DOHH2 (cell line): ENCODE data around the gene AIF1L.

ENCODE experiments used
- H3F3A ChIP-seq: fragments of 200-600 bp; sonication (generic), shearing (Covaris generic); 2 replicates; pipeline ENCODE4 v1.6.0; 2016; ENCODE audit warnings: antibody characterized with exemption, mild to moderate bottlenecking; ENCODE audit not compliant: control insufficient read depth, insufficient read depth
- H3K27ac ChIP-seq: fragments of 200-600 bp; sonication (generic); 2 replicates; pipeline ENCODE4 v1.5.1; 2014; ENCODE audit warnings: low read depth, mild to moderate bottlenecking, low read length, moderate library complexity
- H3K27me3 ChIP-seq: fragments of 200-600 bp; sonication (generic); 2 replicates; pipeline ENCODE4 v1.6.1; 2014; ENCODE audit warnings: mild to moderate bottlenecking, low read length, mixed read lengths; ENCODE audit not compliant: control insufficient read depth
- H3K36me3 ChIP-seq: fragments of 200-600 bp; sonication (generic); 2 replicates; pipeline ENCODE4 v1.6.1; 2014; ENCODE audit warnings: mild to moderate bottlenecking, low read length, moderate library complexity, mixed read lengths; ENCODE audit not compliant: control insufficient read depth
- H3K4me1 ChIP-seq: fragments of 200-600 bp; sonication (generic); 2 replicates; pipeline ENCODE4 v1.6.1; 2014; ENCODE audit warnings: mild to moderate bottlenecking, low read length, mixed read lengths; ENCODE audit not compliant: control insufficient read depth
- H3K4me2 ChIP-seq: fragments of 200-600 bp; sonication (generic); 2 replicates; pipeline ENCODE4 v1.6.0; 2014; ENCODE audit warnings: mild to moderate bottlenecking, low read length, moderate library complexity
- H3K4me3 ChIP-seq: fragments of 200-600 bp; sonication (generic); 2 replicates; pipeline ENCODE4 v1.5.1; 2014; ENCODE audit warnings: mild to moderate bottlenecking, low read length, mixed read lengths
- H3K79me2 ChIP-seq: fragments of 200-600 bp; sonication (generic); 2 replicates; pipeline ENCODE4 v1.6.1; 2014; ENCODE audit warnings: mild to moderate bottlenecking, low read length, mixed read lengths; ENCODE audit not compliant: control insufficient read depth
- H3K9me2 ChIP-seq: fragments of 200-600 bp; sonication (generic); replicated peaks from 2 replicates; pipeline ENCODE4 v1.6.1; 2014; ENCODE audit warnings: mild to moderate bottlenecking, low read length, mixed read lengths; ENCODE audit not compliant: control insufficient read depth
- H3K9me3 ChIP-seq: fragments of 200-600 bp; sonication (generic); 2 replicates; pipeline ENCODE4 v1.6.1; 2014; ENCODE audit warnings: antibody characterized with exemption, low read length, mixed read lengths; ENCODE audit not compliant: control insufficient read depth, insufficient read depth
- H4K20me1 ChIP-seq: fragments of 200-600 bp; sonication (generic); 2 replicates; pipeline ENCODE4 v1.6.0; 2014; ENCODE audit warnings: low read depth, mild to moderate bottlenecking, antibody characterized with exemption, low read length, moderate library complexity; ENCODE audit not compliant: control insufficient read depth, insufficient read depth
- EZH2phosphoT487 ChIP-seq: fragments of 200-600 bp; sonication (generic); IDR thresholded peaks from 2 replicates; pipeline ENCODE4 v1.6.1; 2017; ENCODE audit warnings: borderline replicate concordance, mild to moderate bottlenecking, antibody characterized with exemption, low read length, moderate library complexity, mixed read lengths
- TF ChIP-seq, protein P1 (sequence below): fragments of 200-600 bp; sonication (generic); IDR thresholded peaks from one replicate; pipeline ENCODE4 v1.5.1; 2014; ENCODE audit warnings: antibody characterized with exemption, mild to moderate bottlenecking, low read depth, low read length; ENCODE audit not compliant: poor library complexity, severe bottlenecking

Gene AIF1L

GRCh38 chr9:131140550-131140949, 44.2 kb downstream of the AIF1L start:
- no peak overlapping the region for H3K27ac ChIP-seq
- H3K4me2 ChIP-seq = no peak overlapping the region
- H3K9me3 ChIP-seq = no peaks in the 10 kb centered on the region
- H4K20me1 ChIP-seq = no peaks in the 10 kb centered on the region
- H3K4me3 ChIP-seq = no peak overlapping the region
- no peaks in the 10 kb centered on the region for H3F3A ChIP-seq
- H3K27me3 ChIP-seq = no peaks in the 10 kb centered on the region
- H3K9me2 ChIP-seq = no peaks in the 10 kb centered on the region
- H3K4me1 ChIP-seq = no peaks in the 10 kb centered on the region
- H3K79me2 ChIP-seq = 0 out of 2 replicates have a peak, but pooled peaks cover 3% of the 10 kb centered on the region
- H3K36me3 ChIP-seq = peaks cover 95% of the 10 kb centered on the region
- TF ChIP-seq, protein P1, sequence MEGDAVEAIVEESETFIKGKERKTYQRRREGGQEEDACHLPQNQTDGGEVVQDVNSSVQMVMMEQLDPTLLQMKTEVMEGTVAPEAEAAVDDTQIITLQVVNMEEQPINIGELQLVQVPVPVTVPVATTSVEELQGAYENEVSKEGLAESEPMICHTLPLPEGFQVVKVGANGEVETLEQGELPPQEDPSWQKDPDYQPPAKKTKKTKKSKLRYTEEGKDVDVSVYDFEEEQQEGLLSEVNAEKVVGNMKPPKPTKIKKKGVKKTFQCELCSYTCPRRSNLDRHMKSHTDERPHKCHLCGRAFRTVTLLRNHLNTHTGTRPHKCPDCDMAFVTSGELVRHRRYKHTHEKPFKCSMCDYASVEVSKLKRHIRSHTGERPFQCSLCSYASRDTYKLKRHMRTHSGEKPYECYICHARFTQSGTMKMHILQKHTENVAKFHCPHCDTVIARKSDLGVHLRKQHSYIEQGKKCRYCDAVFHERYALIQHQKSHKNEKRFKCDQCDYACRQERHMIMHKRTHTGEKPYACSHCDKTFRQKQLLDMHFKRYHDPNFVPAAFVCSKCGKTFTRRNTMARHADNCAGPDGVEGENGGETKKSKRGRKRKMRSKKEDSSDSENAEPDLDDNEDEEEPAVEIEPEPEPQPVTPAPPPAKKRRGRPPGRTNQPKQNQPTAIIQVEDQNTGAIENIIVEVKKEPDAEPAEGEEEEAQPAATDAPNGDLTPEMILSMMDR = no peak

- no peaks in the 10 kb centered on the region for H3K27me3 ChIP-seq
- H4K20me1 ChIP-seq = no peaks in the 10 kb centered on the region
- no peaks in the 10 kb centered on the region for H3F3A ChIP-seq
- H3K36me3 ChIP-seq = peaks cover 95% of the 10 kb centered on the region
- no peaks in the 10 kb centered on the region for H3K9me2 ChIP-seq
- no peaks in the 10 kb centered on the region for H3K9me3 ChIP-seq
- H3K4me1 ChIP-seq = no peaks in the 10 kb centered on the region
- 0 out of 2 replicates have a peak, but pooled peaks cover 3% of the 10 kb centered on the region for H3K79me2 ChIP-seq
- H3K4me3 ChIP-seq = no peak overlapping the region
- TF ChIP-seq, protein P1 = no peak
- TF ChIP-seq EZH2phosphoT487 = no peak
- H3K4me2 ChIP-seq = no peak overlapping the region
- H3K27ac ChIP-seq = no peak overlapping the region
Observed at GRCh38 chr9:131142160-131142559, 45.8 kb downstream of the AIF1L start.

DNA sequence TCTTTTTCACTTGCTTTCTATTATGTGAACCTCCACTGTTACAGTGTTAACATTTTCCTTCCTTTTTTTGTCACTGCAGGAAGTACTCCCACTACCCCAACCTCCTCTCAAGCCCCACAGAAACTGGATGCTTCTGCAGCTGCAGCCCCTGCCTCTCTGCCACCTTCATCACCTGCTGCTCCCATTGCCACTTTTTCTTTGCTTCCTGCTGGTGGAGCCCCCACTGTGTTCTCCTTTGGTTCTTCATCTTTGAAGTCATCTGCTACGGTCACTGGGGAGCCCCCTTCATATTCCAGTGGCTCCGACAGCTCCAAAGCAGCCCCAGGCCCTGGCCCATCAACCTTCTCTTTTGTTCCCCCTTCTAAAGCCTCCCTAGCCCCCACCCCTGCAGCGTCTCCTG, 47.9 kb downstream of the AIF1L start:
- Histone ChIP-seq H3K27ac (no peak overlapping the region), H3K9me3 (no peaks in the 10 kb centered on the region), H3F3A (no peaks in the 10 kb centered on the region), H3K79me2 (0 out of 2 replicates have a peak, but pooled peaks cover 3% of the 10 kb centered on the region), H3K36me3 (peaks cover 95% of the 10 kb centered on the region), H3K4me1 (no peaks in the 10 kb centered on the region), H3K4me2 (no peak overlapping the region), H3K4me3 (no peak overlapping the region), H4K20me1 (no peaks in the 10 kb centered on the region), H3K27me3 (no peaks in the 10 kb centered on the region), H3K9me2 (no peaks in the 10 kb centered on the region)
- TF ChIP-seq EZH2phosphoT487 = no peak
- TF ChIP-seq, protein P1 = no peak

DNA sequence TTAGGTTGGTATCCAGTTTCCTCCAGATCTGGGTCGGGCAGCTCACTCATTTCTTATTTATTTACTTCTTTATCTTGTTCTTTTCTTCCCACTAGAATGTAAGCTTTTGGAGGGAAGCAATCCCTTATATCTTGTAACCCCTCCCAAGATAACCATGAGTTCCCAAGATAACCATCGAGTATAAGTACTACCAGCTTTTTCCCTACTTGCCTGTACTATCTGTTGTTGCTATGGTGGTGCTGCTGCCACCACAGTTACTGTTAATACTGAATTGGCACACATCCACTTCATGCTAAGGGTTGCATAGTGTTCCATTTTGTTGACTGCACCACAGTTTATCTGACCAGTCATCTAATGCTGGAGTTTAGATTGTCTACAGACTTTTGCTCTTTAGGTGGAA, 48.9 kb downstream of the AIF1L start:
- Histone ChIP-seq H3K36me3 (peaks cover 95% of the 10 kb centered on the region), H3K4me1 (no peaks in the 10 kb centered on the region), H4K20me1 (no peaks in the 10 kb centered on the region), H3K9me2 (no peaks in the 10 kb centered on the region), H3K4me2 (no peak overlapping the region), H3K79me2 (0 out of 2 replicates have a peak, but pooled peaks cover 3% of the 10 kb centered on the region), H3K9me3 (no peaks in the 10 kb centered on the region), H3K27ac (no peak overlapping the region), H3F3A (no peaks in the 10 kb centered on the region), H3K4me3 (no peak overlapping the region), H3K27me3 (no peaks in the 10 kb centered on the region)
- TF ChIP-seq, protein P1 = no peak
- no peak for TF ChIP-seq EZH2phosphoT487
